Neural progenitor cell (in vitro differentiated cells): ENCODE measurements around the gene INPP5D. TPM values are rescaled to one million over a fixed set of nuclear protein-coding genes. Genes with fewer than 3 reads are reported as not detected.

Experiments used
- DNase-seq: peaks from one replicate; pipeline ENCODE4 v3.0.0-alpha.2; 2016; ENCODE audit warnings: low spot score
- H2AFZ ChIP-seq: fragments of 200-600 bp; sonication (generic); replicated peaks from 2 replicates; pipeline ENCODE4 v1.6.1; 2016; ENCODE audit warnings: antibody characterized with exemption
- H3F3A ChIP-seq: fragments of 200-600 bp; sonication (generic); 2 replicates; pipeline ENCODE4 v1.6.1; 2016; ENCODE audit warnings: antibody characterized with exemption, low read depth
- H3K27ac ChIP-seq: fragments of 200-600 bp; sonication (generic); 2 replicates; pipeline ENCODE4 v1.5.1; 2016; ENCODE audit warnings: mild to moderate bottlenecking
- H3K27me3 ChIP-seq: fragments of 200-600 bp; sonication (generic); 2 replicates; pipeline ENCODE4 v1.6.1; 2016; ENCODE audit warnings: mild to moderate bottlenecking, moderate library complexity
- H3K36me3 ChIP-seq: fragments of 200-600 bp; sonication (generic); 2 replicates; pipeline ENCODE4 v1.5.1; 2016
- H3K4me1 ChIP-seq: fragments of 200-600 bp; sonication (generic); 2 replicates; pipeline ENCODE4 v1.6.1; 2016; ENCODE audit warnings: mixed run types
- H3K4me2 ChIP-seq: fragments of 200-600 bp; sonication (generic); 2 replicates; pipeline ENCODE4 v1.6.1; 2016
- H3K4me3 ChIP-seq: fragments of 200-600 bp; sonication (generic); 2 replicates; pipeline ENCODE4 v1.5.1; 2016
- H3K79me2 ChIP-seq: fragments of 200-600 bp; sonication (generic); 2 replicates; pipeline ENCODE4 v1.6.1; 2016; ENCODE audit warnings: low read depth
- H3K9ac ChIP-seq: fragments of 200-600 bp; sonication (generic); 2 replicates; pipeline ENCODE4 v1.6.1; 2016
- H3K9me3 ChIP-seq: fragments of 200-600 bp; sonication (generic); 2 replicates; pipeline ENCODE4 v1.5.1; 2016; ENCODE audit warnings: low read depth
- H4K20me1 ChIP-seq: fragments of 200-600 bp; sonication (generic); 2 replicates; pipeline ENCODE4 v1.6.1; 2016; ENCODE audit warnings: low read depth
- H3K27ac Mint-ChIP-seq: 3 replicates; pipeline ENCODE4 v1.8.0; 2021; ENCODE audit warnings: mixed read lengths
- H3K27me3 Mint-ChIP-seq: 2 replicates; pipeline ENCODE4 v1.8.0; 2022; ENCODE audit warnings: low read depth, mild to moderate bottlenecking, inconsistent platforms, moderate library complexity, mixed read lengths; ENCODE audit not compliant: insufficient read depth
- H3K36me3 Mint-ChIP-seq: 3 replicates; pipeline ENCODE4 v1.8.0; 2021; ENCODE audit warnings: mixed read lengths
- H3K4me1 Mint-ChIP-seq: 3 replicates; pipeline ENCODE4 v1.8.0; 2021; ENCODE audit warnings: mixed read lengths
- H3K4me3 Mint-ChIP-seq: 3 replicates; pipeline ENCODE4 v1.8.0; 2021; ENCODE audit warnings: mild to moderate bottlenecking, moderate library complexity, mixed read lengths
- H3K9me3 Mint-ChIP-seq: 3 replicates; pipeline ENCODE4 v1.8.0; 2020; ENCODE audit warnings: mixed read lengths
- CTCF ChIP-seq: fragments of 200-600 bp; sonication (generic); IDR thresholded peaks from 2 replicates; pipeline ENCODE4 v1.5.1; 2017; ENCODE audit warnings: antibody characterized with exemption, mild to moderate bottlenecking
- EZH2 ChIP-seq: fragments of 200-600 bp; sonication (generic); IDR thresholded peaks from 2 replicates; pipeline ENCODE4 v1.6.1; 2017; ENCODE audit warnings: antibody characterized with exemption, mild to moderate bottlenecking, moderate library complexity
- EZH2phosphoT487 ChIP-seq: fragments of 200-600 bp; sonication (generic); IDR thresholded peaks from 2 replicates; pipeline ENCODE4 v1.6.1; 2017; ENCODE audit warnings: antibody characterized with exemption
- total RNA-seq: library from RNA; depleted of rRNA; stranded (reverse); fragments of >200 nt; gene quantifications from 2 replicates; pipeline ENCODE4 v1.2.3, GENCODE V29; 2015; ENCODE audit warnings: low replicate concordance

The INPP5D gene
- total RNA-seq, 1 donor from 2014 or later: 4.2 TPM

DNA sequence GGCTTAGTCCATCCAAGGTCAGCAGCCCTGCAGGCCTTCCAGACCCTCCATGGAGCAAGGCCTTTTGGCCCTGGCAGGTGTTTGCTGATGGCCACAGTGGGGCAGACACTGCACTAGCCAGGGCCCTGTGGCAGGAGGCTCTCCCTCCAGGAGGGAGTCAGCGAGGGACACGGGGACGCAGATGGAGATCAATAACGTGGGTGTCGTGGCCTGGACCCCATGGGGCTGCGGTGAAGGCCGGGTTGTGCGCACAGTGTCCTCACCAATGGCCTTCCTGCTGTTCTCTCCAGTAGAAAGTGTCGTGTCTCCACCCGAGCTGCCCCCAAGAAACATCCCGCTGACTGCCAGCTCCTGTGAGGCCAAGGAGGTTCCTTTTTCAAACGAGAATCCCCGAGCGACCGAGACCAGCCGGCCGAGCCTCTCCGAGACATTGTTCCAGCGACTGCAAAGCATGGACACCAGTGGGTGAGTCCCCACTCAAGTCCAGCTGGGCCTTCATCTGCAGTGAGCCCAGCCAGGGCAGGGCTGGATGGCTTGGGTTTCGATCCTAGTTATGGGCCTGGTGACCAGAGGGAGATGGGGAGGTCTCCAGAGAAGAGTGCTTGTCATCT, 65.4 kb downstream of the INPP5D start:
- no peaks in the 10 kb centered on the region for H4K20me1 ChIP-seq
- no peak overlapping the region for H3K4me3 ChIP-seq

GRCh38 chr2:233129351-233129978, 69.3 kb downstream of the INPP5D start:
- no peaks in the 10 kb centered on the region for H3K4me1 ChIP-seq
- no peaks in the 10 kb centered on the region for H3K36me3 ChIP-seq
- H3K4me3 ChIP-seq: no peak overlapping the region
- peak overlapping the region; percentile 36 for H2AFZ ChIP-seq
- H3K9me3 Mint-ChIP-seq: no peaks in the 10 kb centered on the region
- H3K79me2 ChIP-seq: no peaks in the 10 kb centered on the region
- H3K9ac ChIP-seq: no peak overlapping the region
- no peaks in the 10 kb centered on the region for H3F3A ChIP-seq
- no peaks in the 10 kb centered on the region for H3K27me3 ChIP-seq
- H3K4me3 Mint-ChIP-seq: peak overlapping the region; percentile 15
- no peaks in the 10 kb centered on the region for H3K9me3 ChIP-seq
- no peak overlapping the region for H3K27ac Mint-ChIP-seq
- peaks cover 22% of the 10 kb centered on the region for H3K4me1 Mint-ChIP-seq
- no peaks in the 10 kb centered on the region for H3K36me3 Mint-ChIP-seq
- H3K4me2 ChIP-seq: no peak overlapping the region
- H3K27me3 Mint-ChIP-seq: peaks cover 14% of the 10 kb centered on the region
- DNase-seq: peak; percentile 60
- TF ChIP-seq CTCF: peak; percentile 59
- no peak for TF ChIP-seq EZH2phosphoT487
- H3K27ac ChIP-seq: no peak overlapping the region
- no peaks in the 10 kb centered on the region for H4K20me1 ChIP-seq

More for the DNA sequence above, 65.4 kb downstream of the INPP5D start:
- Histone ChIP-seq H3K27me3 (no peaks in the 10 kb centered on the region), H3K9me3 (no peaks in the 10 kb centered on the region), H3K4me1 (no peaks in the 10 kb centered on the region), H2AFZ (no peak overlapping the region), H3K36me3 (no peaks in the 10 kb centered on the region), H3F3A (no peaks in the 10 kb centered on the region), H3K9ac (no peak overlapping the region), H3K27ac (no peak overlapping the region), H3K79me2 (no peaks in the 10 kb centered on the region), H3K4me2 (no peak overlapping the region)
- H3K4me1 Mint-ChIP-seq: peaks cover 7% of the 10 kb centered on the region
- H3K9me3 Mint-ChIP-seq: no peaks in the 10 kb centered on the region
- H3K27me3 Mint-ChIP-seq: peaks cover 7% of the 10 kb centered on the region
- no peak overlapping the region for H3K4me3 Mint-ChIP-seq
- TF ChIP-seq EZH2phosphoT487 (no peak), EZH2 (no peak), CTCF (no peak)
- no peak overlapping the region for H3K27ac Mint-ChIP-seq
- H3K36me3 Mint-ChIP-seq: no peaks in the 10 kb centered on the region
- no peak for DNase-seq

GRCh38 chr2:233130024-233130423, 69.9 kb downstream of the INPP5D start:
- H4K20me1 ChIP-seq: no peaks in the 10 kb centered on the region
- no peak overlapping the region for H3K27ac Mint-ChIP-seq
- no peak overlapping the region for H2AFZ ChIP-seq
- H3K27me3 Mint-ChIP-seq: peaks cover 15% of the 10 kb centered on the region
- no peaks in the 10 kb centered on the region for H3K79me2 ChIP-seq
- no peaks in the 10 kb centered on the region for H3K9me3 Mint-ChIP-seq
- no peaks in the 10 kb centered on the region for H3K36me3 ChIP-seq
- H3K4me1 ChIP-seq: no peaks in the 10 kb centered on the region
- H3K4me2 ChIP-seq: no peak overlapping the region
- H3K27me3 ChIP-seq: no peaks in the 10 kb centered on the region
- H3F3A ChIP-seq: no peaks in the 10 kb centered on the region
- H3K9ac ChIP-seq: no peak overlapping the region
- no peak overlapping the region for H3K4me3 ChIP-seq
- H3K36me3 Mint-ChIP-seq: no peaks in the 10 kb centered on the region
- H3K4me3 Mint-ChIP-seq: no peak overlapping the region
- peaks cover 22% of the 10 kb centered on the region for H3K4me1 Mint-ChIP-seq
- TF ChIP-seq EZH2phosphoT487 (no peak), CTCF (no peak), EZH2 (no peak)
- H3K9me3 ChIP-seq: no peaks in the 10 kb centered on the region
- DNase-seq: no peak
- no peak overlapping the region for H3K27ac ChIP-seq
